GM21515 (cell line): ENCODE measurements around the gene LRRC34.

ENCODE experiments used
- ATAC-seq: cut with Tn5 transposase; IDR thresholded peaks from one replicate; pipeline ENCODE4 v1.9.1; 2021; ENCODE audit not compliant: unreplicated experiment

Gene LRRC34, protein sequence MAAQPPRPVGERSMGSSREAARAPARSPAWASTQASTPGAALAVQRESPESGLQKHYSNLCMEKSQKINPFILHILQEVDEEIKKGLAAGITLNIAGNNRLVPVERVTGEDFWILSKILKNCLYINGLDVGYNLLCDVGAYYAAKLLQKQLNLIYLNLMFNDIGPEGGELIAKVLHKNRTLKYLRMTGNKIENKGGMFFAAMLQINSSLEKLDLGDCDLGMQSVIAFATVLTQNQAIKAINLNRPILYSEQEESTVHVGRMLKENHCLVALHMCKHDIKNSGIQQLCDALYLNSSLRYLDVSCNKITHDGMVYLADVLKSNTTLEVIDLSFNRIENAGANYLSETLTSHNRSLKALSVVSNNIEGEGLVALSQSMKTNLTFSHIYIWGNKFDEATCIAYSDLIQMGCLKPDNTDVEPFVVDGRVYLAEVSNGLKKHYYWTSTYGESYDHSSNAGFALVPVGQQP

DNA sequence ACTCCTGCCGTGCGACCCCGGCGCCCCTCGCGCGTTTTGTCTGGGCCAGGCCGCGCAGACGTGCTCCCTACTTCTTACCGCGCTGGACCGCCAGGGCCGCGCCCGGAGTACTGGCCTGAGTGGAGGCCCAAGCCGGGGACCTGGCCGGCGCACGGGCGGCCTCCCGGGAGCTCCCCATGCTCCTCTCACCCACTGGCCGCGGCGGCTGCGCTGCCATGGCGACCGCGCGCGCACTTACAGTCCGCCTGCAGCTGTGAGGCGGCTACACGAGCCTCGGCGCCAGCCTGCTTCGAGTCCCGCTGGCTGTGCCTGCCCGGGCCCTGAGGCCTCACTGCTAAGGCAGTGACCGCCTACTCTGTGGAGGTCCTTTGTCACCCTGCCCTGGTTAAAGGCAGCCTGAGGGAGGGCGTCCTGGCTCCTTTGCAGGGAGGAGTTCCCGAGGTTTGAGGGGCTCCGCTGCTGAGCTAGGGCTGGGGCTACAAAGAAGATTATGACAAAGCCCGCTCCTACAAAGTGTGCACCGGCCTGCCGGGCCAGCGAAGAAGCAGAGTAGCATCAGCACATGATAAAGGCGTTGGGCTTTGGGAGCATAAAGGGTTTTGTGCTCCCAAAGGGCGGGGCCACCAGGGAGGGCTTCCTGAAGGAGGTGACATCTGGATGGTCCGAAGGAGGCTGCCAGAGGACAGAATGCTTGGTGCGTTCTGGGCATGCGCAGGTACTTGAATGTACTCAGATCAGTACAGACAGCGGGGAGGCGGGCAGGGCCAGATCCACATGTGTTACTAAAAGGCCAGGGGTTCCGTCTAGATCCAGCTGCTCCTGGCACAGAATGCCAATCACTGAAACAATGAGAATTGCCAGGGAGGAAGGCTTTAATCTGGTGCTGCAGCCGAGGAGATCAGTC lies at the start of gene LRRC34, which contains the start of gene LRRIQ4:
Gene LRRC34, minus strand, starts transcription at position 573 of the 904 bp plus-strand sequence. Its CDS starts 356 bp downstream, at position 217.
Gene LRRIQ4, plus strand, starts transcription at position 539 of the 904 bp plus-strand sequence. CDS start 9,052 bp downstream, outside the sequence.
- ATAC-seq = peak; percentile 65

DNA sequence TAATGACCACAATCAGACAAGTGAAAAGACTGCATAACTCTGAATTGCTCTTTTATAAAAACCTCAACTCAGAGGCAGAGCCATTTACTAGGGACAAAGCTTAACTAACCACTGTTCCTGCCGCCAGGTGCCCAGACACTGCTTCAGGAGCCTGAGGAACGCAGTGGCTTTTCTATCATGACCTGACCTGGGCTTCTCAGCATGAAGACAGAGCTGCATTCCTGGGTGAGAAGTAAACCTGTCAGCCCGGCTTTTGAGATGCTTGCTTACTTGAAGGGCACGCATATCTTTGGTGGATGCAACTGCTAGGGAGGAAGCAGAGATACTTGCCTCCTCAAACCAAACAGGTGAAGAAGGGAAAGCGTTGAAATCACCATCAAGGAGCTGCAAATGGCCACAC lies 49.2 kb upstream of the LRRC34 start:
- no peak for ATAC-seq

DNA sequence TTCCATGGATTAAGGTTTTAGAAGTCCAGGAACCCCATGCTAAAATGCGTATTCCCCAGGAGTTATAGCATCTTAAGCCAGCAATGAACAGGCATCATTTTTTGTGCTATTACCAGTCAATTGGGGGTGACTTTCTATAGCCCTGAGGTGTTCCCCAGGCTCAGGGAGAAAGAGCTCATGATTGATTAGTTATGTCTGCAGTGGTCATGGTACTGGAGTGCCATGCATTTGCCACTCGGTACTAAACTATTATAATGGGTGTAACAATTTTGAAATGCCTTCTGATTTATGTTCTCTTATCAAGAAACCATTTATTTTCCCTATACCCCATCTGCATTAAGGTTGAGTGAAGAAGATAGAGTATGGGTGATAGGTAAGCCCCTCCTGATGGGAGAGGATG lies 45.1 kb upstream of the LRRC34 start:
- no peak for ATAC-seq

DNA sequence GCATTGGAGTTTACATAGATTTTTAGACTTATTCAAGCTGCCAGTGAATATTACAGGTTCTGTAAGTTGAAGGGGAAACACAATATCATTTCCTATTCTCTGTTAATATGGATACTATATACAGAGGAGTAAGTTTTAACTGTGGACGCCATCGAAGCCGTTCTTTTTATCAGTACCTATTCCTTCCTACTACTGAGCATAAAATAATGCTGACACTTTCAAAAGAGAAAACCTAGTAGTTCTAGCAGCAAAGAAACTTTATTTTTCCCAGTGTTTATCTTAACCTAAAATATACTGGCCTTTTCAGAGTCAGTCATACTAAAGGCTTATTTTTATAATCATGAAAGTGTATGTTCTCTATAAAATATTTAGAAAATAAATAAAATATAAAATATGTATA lies 42.8 kb upstream of the LRRC34 start:
- ATAC-seq = no peak

DNA sequence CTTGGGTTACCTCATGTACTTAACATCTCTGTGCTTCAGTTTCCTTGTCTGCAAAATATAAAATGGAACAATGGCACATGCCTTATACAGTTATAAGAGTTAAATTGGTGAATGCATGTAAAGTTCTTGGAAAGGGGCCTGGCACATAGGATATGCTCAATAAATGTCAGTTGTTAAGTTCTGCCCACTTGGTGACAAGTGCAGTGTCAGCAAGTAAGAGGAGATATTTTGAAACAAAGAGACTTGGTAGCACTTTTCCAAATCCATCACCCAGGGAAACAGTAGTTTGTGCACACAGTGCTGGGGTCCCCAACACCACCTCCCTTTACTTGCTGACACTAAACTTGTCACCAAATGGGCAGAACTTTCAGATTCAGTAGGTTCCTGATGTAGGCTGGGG lies 37.9 kb upstream of the LRRC34 start:
- no peak for ATAC-seq

DNA sequence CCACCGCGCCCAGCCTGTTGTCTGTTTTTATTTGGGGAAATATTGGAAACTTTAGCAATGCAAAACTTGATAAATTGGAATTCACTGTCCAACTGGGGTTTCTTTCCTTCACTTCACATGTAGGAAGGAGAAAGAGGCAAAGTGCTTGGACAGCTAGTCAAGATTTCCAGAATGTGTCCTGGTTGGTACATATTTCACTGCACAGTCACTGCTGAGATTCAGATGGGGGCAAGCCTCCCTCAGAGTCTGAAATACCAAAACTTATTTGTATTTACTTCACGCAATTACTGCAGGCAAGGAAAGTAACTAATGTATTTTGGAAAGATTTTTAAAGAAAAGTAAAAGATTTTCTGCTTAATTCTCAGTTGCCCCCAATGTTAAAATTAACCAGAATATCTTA lies 36.0 kb upstream of the LRRC34 start:
- no peak for ATAC-seq

DNA sequence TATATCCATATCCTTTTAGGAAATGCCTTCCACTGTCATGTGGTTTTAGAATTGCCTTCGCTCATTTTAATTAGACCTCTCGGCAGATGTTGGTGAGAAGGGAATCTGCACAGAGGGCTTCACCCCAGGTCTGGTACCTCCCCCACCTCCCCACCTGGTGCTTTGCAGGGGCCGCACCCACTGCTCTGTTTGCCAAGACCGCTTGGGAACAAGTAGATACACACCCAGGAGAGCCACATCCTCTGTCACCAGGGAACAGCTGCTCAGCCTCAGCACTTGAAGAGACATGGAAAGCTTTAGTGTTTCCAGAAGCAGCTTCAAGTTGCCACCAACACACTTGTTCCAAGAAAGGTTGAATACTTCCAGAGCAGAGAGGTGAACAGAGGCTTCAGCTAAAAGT lies 35.2 kb upstream of the LRRC34 start:
- no peak for ATAC-seq

DNA sequence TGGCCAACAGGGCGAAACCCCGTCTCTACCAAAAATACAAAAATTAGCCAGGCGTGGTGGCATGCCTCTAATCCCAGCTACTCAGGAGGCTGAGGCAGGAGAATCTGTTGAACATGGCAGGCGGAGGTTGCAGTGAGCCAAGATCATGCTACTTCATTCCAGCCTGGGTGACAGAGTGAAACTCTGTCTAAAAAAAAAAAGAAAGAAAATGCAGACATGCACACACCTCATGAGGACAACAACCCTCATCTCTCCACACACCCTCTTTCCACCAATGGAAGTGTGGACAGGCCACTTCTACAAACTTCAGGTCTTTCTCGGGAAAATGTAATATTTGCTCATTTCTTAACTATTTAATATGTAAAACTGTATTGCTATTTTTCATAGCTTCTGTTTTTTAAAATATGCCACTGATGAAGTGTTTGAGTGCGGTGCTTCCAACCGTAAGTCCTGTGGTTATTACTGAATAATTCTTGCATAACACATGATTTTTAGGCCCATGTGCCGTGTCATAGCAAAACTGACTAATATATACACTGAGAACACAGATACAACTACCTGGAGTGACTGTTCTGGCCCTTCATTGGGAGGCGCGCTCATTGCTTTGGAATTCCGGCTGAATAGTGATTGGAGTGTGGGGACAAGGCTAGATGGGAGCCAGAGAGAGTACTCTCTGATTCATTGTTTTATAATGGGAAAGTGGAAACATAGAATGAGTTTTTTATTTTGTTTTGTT lies 33.9 kb upstream of the LRRC34 start:
- peak; percentile 92 for ATAC-seq

DNA sequence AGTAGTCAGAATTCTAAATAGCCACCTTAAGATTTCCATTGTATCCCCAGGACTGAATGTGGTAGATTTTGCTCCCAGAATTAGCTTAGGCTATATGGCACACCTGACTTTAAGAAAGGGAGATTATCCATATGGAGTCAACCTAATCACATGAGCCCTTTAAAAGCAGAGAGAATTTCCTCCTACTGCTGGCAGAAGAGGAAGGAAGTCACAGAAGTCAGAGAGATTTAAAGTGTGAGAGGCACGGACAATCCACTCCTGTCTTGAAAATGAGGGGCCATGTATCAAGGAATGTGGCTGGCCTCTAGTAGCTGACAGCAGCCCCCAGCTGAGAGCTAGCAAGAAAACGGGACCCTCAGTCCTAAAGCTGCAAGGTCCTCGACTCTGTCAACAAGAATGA lies 30.3 kb upstream of the LRRC34 start:
- no peak for ATAC-seq

DNA sequence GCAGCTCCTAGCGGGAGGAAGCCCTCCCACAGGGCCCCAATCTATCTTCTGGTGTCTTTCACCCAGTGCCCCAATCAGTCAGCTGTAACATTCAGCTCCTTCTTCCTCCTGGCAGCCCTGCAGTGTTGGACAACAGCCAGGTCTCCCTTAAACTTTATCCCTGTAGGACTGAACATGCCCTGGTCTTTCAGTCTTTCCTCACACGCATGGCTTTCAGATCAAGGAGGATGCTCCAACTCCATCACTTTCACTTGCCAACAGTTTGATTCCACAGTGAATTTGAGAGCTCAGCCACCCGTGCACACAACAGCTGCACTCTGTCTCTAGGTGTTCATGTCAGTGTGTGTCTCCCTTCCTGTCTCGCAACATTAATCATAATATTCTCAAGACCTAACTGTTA lies 28.5 kb upstream of the LRRC34 start:
- peak; percentile 59 for ATAC-seq

DNA sequence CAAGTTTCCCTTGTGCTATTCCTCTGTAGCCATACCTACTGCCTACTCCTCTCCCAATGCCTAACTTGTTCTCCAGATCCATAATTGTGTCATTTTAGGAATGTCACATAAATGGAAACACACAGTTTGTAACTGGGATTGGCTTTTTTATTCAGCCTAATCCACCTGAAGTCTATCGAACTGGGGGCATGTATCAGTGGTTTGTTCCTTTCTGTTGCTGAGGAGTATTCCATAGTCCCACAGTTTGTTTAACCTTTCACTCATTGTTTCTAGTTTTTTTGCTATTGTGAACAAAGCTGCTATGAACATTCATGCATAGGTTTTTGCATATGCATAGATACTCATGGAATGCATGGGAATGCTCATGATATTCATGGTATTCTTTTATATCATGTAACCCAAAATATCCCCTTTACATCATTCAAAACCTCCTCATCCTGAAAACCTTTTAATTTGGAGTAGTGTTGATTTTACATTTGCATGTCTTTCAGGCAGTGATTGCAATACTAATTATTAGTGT lies 25.9 kb upstream of the LRRC34 start:
- ATAC-seq = no peak

DNA sequence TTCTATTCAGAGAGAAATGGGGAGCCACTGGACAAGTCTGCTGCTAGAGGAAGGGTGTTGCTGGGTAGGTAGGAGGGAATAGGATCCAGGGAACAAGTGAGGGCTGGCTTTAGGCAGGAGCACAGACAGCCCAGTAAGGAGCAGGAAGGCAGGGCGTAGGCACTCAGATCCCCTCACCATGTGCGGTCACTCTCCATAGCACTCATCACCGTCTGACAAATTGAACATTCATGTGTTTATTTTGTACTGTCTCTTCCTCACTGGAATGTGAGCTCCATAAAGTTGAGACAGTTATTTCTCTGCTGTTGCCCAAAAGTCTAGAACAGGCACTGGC lies 24.2 kb upstream of the LRRC34 start:
- no peak for ATAC-seq

DNA sequence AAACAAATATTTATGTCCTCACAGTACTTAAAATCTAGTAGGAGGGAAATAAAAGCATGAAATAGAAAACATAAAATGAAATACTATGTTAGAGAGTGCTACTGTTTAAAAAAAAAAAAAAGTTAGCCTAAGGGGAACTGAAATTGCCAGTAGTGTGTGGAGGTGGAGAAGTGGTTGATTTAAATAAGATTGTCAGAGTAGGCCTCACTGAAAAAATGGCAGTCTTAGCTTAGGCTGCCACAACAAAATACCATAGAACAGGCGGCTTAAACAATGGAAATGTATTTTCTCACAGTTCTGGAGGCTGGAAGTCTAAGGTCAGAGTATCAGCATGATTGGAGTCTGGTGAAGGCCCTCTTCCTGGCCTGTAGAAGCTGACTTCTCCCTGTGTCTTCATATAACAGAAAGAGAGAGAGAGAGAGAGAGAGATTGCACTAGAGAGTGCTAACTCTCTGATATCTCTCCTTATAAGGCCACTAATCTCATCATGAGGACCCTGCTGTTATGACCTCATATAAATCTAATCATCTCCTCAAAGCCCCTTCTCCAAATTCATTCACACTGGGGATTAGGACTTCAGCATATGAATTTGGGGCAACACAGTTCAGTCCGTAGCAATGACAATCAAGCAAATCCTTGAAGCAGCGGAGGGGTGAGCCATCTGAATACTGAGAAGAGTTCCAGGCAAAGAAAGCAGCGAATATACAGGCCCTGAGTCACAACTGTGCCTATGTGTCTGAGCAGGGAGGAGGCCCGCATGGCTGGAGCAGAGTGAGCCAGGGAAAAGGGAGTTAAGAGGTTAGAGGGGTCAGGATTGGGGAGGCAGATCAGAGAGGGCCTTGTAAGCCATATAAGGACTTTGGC lies 23.6 kb upstream of the LRRC34 start:
- peak; percentile 82 for ATAC-seq

DNA sequence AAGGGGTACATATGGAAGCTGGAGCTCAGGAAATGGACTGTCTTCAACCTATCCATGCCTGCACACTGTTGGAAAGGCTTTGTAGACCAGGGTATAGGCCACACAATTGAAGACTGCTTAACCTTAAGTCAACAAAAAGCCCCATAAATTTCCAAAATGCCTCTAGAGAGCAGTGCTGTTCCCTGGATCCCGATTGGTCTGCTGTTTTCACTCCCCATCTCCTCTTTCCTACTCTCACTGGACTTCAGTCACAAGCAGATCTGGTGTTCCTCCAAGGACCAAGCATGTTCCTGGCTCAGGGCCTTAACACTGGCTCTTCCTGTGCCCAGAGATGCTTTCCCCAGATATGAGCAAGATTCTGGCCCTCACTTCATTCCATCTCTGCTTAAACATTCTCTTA lies 22.8 kb upstream of the LRRC34 start:
- ATAC-seq = peak; percentile 22

DNA sequence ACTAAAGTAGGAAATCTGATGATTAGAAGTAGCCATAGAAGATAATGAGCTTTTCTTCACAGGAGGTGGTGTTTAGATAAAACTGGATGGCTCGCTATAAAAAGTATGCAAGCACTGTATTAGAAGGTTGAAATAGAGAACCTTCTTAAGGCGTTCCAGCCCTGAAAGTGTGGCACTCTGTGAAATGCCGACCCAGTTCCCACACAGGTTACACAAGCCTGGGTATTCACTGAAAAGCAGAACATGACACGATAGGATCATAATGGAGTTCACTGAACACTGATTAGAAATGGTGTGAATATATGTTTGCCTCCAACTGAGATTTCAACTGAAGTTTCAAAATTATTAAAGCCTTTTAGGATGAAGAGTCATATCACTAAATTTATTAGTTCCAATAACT lies 15.0 kb upstream of the LRRC34 start:
- no peak for ATAC-seq

DNA sequence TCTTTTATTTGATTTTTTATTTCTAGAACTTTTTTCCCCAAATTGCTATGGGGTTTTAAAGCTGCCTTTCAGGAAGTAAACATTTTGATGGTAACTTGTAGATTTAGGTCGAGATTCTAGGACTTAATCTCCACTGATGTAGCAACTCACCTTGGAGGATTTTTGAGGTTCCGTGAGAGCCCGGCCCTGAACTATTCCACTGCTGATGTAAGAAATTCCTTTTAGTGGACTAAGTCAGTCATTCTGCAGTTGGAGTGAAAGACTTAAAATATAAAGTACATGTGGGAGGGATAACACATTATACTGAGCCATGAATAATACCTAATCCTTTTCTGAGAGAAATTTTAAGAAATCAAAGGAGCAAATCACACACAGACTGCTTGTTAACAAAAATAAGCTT lies 12.6 kb upstream of the LRRC34 start:
- ATAC-seq = no peak

DNA sequence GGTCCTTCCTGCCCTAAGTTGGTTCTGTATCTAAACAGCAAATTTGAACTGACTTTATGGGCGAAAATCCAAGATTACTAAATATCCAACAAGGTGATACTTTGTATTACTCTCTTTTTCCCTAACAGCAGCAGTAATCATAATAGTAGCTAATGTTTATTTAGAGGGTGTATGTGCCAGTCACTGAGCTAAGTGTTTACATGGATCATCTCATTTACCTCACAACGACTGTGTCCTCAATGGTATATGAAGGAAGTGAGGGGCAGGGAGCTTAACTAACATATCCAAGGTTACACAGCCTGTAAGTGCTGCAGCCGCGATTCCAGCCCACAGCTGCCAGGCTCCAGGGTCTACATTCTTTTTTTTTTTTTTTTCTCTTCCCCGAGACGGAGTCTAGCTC lies 10.3 kb upstream of the LRRC34 start:
- no peak for ATAC-seq

DNA sequence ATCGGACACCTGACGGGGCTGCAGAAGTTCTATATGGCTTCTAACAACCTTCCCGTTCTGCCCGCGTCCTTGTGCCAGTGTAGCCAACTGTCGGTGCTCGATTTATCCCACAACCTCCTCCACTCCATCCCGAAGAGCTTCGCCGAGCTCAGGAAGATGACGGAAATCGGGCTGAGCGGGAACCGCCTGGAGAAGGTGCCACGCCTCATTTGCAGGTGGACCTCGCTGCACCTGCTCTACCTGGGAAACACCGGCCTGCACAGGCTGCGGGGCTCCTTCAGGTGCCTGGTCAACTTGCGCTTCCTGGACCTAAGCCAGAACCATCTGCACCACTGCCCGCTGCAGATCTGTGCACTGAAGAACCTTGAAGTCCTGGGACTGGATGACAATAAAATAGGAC lies 9.8 kb upstream of the LRRC34 start:
- no peak for ATAC-seq

DNA sequence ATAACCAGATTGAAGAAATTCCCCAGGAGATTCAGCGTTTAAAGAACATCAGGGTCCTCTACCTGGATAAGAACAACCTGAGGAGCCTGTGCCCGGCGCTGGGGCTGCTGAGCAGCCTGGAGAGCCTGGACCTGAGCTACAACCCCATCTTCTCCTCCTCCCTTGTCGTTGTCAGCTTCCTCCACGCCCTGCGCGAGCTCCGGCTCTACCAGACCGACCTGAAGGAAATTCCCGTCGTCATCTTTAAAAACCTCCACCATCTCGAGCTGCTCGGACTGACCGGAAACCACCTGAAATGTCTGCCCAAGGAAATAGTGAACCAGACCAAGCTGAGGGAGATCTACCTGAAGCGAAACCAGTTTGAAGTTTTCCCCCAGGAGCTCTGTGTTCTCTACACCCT lies 9.4 kb upstream of the LRRC34 start:
- ATAC-seq = no peak

DNA sequence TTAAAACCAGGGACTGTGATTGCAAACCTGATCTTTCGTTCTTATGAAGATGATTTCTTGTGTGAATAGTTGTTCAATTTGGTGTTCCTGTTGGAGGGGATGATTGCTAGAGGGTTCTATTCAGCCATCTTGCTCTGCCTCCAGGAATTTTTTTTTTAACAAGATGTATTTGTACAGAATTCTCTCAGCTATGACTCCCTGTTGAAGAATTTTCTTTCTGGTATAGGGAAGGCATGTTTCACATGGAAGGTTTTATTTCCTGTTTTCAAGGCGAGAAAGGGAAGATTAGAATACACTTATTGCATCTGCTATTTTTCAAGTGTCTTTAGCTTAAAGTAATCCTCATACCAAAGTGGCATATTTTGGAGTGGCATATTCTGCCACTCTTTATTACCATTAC lies 5.6 kb upstream of the LRRC34 start:
- ATAC-seq = no peak
